NB4 (cell line): ENCODE data around the gene CGNL1.

Experiments
- DNase-seq: peaks from one replicate; pipeline ENCODE4 v3.0.0; 2010; ENCODE audit warnings: low read depth
- H3K4me3 ChIP-seq: one replicate; pipeline ENCODE4 v1.5.1; 2011; ENCODE audit warnings: mild to moderate bottlenecking, low read depth, low read length, moderate library complexity
- CTCF ChIP-seq: IDR thresholded peaks from one replicate; pipeline ENCODE4 v1.5.1; 2012; ENCODE audit warnings: low read depth, low read length
- MAX ChIP-seq: IDR thresholded peaks from 2 replicates; pipeline ENCODE4 v1.6.1; 2011; ENCODE audit warnings: low read depth, low read length
- MYC ChIP-seq: IDR thresholded peaks from 2 replicates; pipeline ENCODE4 v1.6.1; 2011; ENCODE audit warnings: low read depth, low read length
- POLR2A ChIP-seq: IDR thresholded peaks from 2 replicates; pipeline ENCODE4 v1.6.1; 2011; ENCODE audit warnings: mild to moderate bottlenecking; ENCODE audit not compliant: insufficient read length; ENCODE audit errors: extremely low read depth

The CGNL1 gene

GRCh38 chr15:57568299-57568698 lies 192.0 kb downstream of the CGNL1 start:
- no peak for DNase-seq
- H3K4me3 ChIP-seq = no peak overlapping the region
- no peak for TF ChIP-seq POLR2A
- TF ChIP-seq MYC = no peak
- TF ChIP-seq CTCF = no peak
- TF ChIP-seq MAX = no peak

- TF ChIP-seq MAX (no peak), MYC (no peak), POLR2A (no peak), CTCF (no peak)
- DNase-seq = no peak
- H3K4me3 ChIP-seq = no peak overlapping the region
Measured at GRCh38 chr15:57570340-57570739, 194.0 kb downstream of the CGNL1 start.

- no peak overlapping the region for H3K4me3 ChIP-seq
- no peak for DNase-seq
- TF ChIP-seq CTCF = no peak
- TF ChIP-seq MYC = no peak
- TF ChIP-seq MAX = no peak
- no peak for TF ChIP-seq POLR2A
Measured at GRCh38 chr15:57570994-57571393, 194.7 kb downstream of the CGNL1 start.

GRCh38 chr15:57571725-57572124 lies 195.4 kb downstream of the CGNL1 start:
- DNase-seq = no peak
- no peak for TF ChIP-seq CTCF
- TF ChIP-seq MAX = no peak
- no peak for TF ChIP-seq MYC
- no peak for TF ChIP-seq POLR2A
- H3K4me3 ChIP-seq = no peak overlapping the region

GRCh38 chr15:57572468-57572867 lies 196.2 kb downstream of the CGNL1 start:
- no peak overlapping the region for H3K4me3 ChIP-seq
- TF ChIP-seq POLR2A (no peak), MAX (no peak), MYC (no peak), CTCF (no peak)
- no peak for DNase-seq

GRCh38 chr15:57573151-57573550 lies 196.8 kb downstream of the CGNL1 start:
- TF ChIP-seq POLR2A = no peak
- TF ChIP-seq MYC = no peak
- TF ChIP-seq CTCF = no peak
- no peak for TF ChIP-seq MAX
- DNase-seq = no peak
- no peak overlapping the region for H3K4me3 ChIP-seq
